ENCODE results near the gene MAMDC2.

MAMDC2 gene

DNA sequence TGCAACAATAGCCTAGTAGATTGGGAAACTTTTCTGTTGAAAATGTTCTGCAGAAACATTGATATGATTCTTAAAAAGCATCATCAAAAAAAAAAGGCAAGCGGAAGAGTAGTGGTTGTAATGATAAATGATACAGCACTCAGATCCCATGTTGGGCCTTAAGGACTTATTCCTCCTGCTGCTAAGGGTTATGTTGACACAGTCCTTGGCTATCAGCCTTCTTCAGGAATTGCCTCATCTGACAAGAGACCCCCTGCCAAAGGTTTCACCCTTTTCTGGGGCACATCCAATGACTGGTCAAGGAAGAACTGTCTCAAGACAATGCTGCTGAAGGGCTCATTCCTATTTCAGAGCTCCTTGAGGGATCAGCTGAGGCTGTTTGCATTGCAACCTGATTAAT is 44.3 kb upstream of the MAMDC2 start:
- no peaks in the 10 kb centered on the region for H3K9me3 ChIP-seq (replicated peaks in 1 of 2; ENCODE audit: control insufficient read depth in 2 of 2, insufficient read depth in 1 of 2, low read depth in 1 of 2, low read length in 2 of 2)
- H3K4me3 ChIP-seq (ENCODE audit: low read length in 2 of 2) = no peak overlapping the region
- no peak overlapping the region for H4K91ac ChIP-seq (ENCODE audit: low read depth, low read length, poor library complexity)
- no peaks in the 10 kb centered on the region for H3K79me1 ChIP-seq (ENCODE audit: low read depth, low read length)
- H2AK5ac ChIP-seq (ENCODE audit: low read depth, low read length) = no peak overlapping the region
- H3K23ac ChIP-seq (ENCODE audit: low read depth, low read length, poor library complexity) = no peak overlapping the region
- peaks cover 0 to 2% of the 10 kb centered on the region in 2 donors for H3K4me1 ChIP-seq (ENCODE audit: control insufficient read depth in 2 of 2, insufficient read depth in 1 of 2, low read depth in 1 of 2, low read length in 2 of 2)
- H2BK12ac ChIP-seq (ENCODE audit: low read length) = no peak overlapping the region
- no peak overlapping the region for H3K4me2 ChIP-seq (ENCODE audit: insufficient read depth, low read length, poor library complexity, severe bottlenecking)
- H3K36me3 ChIP-seq (replicated peaks in 1 of 2; ENCODE audit: control insufficient read depth in 2 of 2, insufficient read depth in 2 of 2, low read length in 2 of 2) = no peaks in the 10 kb centered on the region
- H4K8ac ChIP-seq (ENCODE audit: low read depth, low read length) = no peak overlapping the region
- no peak overlapping the region for H3K4ac ChIP-seq (ENCODE audit: low read length)
- no peaks in the 10 kb centered on the region for H3K27me3 ChIP-seq (ENCODE audit: control insufficient read depth in 3 of 3, insufficient read depth in 3 of 3, low read depth in 1 of 3, low read length in 3 of 3)
- H3K27ac ChIP-seq (replicated peaks; ENCODE audit: low read length) = no peak overlapping the region
- H2BK15ac ChIP-seq (ENCODE audit: low read length) = no peak overlapping the region
- H3K14ac ChIP-seq (ENCODE audit: low read length) = no peak overlapping the region
- H2AFZ ChIP-seq (ENCODE audit: low read length) = no peak overlapping the region
- no peak overlapping the region for H3K9ac ChIP-seq (ENCODE audit: low read depth, low read length, poor library complexity)
- H3K18ac ChIP-seq (ENCODE audit: low read length) = no peak overlapping the region
- no peak overlapping the region for H2BK120ac ChIP-seq (ENCODE audit: low read depth, low read length)
- no CpG with 5 or more reads among the region's 1 CpG for WGBS, 2 donors (ENCODE audit: extremely low coverage in 2 of 2, insufficient read length in 2 of 2, insufficient replicate concordance in 1 of 2)
- no peak for DNase-seq (ENCODE audit: low spot score)
- H2BK5ac ChIP-seq (ENCODE audit: low read length) = no peak overlapping the region

DNA sequence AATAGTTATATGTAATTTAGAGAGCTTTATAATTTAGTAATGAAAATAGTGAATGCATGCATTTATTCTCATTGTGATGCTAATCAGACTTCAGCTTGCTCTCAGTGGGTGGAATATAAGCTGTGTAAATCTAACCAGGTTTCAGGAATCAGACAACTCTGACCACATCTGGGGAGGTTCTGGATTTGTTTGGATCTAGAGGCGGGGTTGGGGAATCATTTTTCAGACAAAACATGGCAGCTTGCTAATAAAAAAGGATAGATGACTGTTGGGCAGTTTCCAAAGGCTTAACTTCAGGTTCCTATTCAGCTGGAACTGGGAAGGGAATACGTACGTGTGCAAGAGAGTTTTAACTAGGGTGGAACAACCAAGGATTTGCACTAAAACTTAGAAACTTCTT is 43.2 kb upstream of the MAMDC2 start:
- WGBS, 2 donors (ENCODE audit: extremely low coverage in 2 of 2, insufficient read length in 2 of 2, insufficient replicate concordance in 1 of 2) = no CpG with 5 or more reads among the region's 3 CpGs

DNA sequence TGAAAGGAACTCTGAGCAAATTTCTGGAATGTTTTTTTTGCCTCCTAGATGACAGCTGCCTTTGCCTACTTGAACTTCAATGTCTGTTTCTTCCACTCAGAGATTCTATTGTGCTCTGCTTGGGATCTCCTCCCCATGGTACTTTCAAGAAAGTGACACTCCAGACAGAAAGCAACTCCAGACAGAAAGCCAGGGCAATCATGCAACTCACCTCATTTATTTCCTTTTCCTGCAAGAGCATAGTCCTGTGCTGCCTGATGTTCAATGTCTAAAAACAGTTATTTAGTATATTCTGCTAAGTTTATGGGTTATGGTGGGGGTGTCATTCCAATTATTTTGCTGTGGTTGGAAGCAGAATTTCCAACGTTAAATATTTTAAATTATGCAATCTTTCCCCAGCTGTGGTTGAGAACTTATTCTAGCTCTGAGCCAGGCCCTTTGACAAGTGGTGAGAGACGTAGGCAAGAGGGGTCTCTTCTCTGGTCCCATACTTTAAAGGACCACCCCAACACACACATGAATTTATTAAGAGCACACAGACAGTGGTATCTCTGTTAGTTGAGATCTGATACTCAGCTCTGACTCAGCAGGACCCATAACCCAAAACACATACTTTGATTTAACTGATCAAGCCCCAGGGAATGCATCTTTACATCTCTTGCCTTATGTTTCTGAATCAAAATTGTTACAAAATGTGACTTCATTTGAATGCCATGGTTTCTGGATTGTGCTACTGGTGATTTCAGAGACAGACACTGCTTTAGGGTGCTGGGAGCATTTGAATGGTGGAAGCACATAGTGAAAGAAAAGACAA is 39.5 kb upstream of the MAMDC2 start:
- H2BK5ac ChIP-seq (ENCODE audit: low read length) = no peak overlapping the region
- no peak overlapping the region for H3K9ac ChIP-seq (ENCODE audit: low read depth, low read length, poor library complexity)
- no peak overlapping the region for H2BK15ac ChIP-seq (ENCODE audit: low read length)
- H3K18ac ChIP-seq (ENCODE audit: low read length) = no peak overlapping the region
- H3K9me3 ChIP-seq (replicated peaks in 1 of 2; ENCODE audit: control insufficient read depth in 2 of 2, insufficient read depth in 1 of 2, low read depth in 1 of 2, low read length in 2 of 2) = no peaks in the 10 kb centered on the region
- no peak overlapping the region for H3K27ac ChIP-seq (replicated peaks; ENCODE audit: low read length)
- no peak overlapping the region for H2BK12ac ChIP-seq (ENCODE audit: low read length)
- no peak overlapping the region for H3K4ac ChIP-seq (ENCODE audit: low read length)
- no CpG with 5 or more reads among the region's 2 CpGs for WGBS, 2 donors (ENCODE audit: extremely low coverage in 2 of 2, insufficient read length in 2 of 2, insufficient replicate concordance in 1 of 2)
- H3K4me3 ChIP-seq (ENCODE audit: low read length in 2 of 2) = no peak overlapping the region
- no peak overlapping the region for H3K4me2 ChIP-seq (ENCODE audit: insufficient read depth, low read length, poor library complexity, severe bottlenecking)
- no peak for DNase-seq (ENCODE audit: low spot score)
- no peak overlapping the region for H4K91ac ChIP-seq (ENCODE audit: low read depth, low read length, poor library complexity)
- H3K14ac ChIP-seq (ENCODE audit: low read length) = no peak overlapping the region
- no peaks in the 10 kb centered on the region for H3K4me1 ChIP-seq (ENCODE audit: control insufficient read depth in 2 of 2, insufficient read depth in 1 of 2, low read depth in 1 of 2, low read length in 2 of 2)
- no peaks in the 10 kb centered on the region for H3K79me1 ChIP-seq (ENCODE audit: low read depth, low read length)
- no peak overlapping the region for H3K23ac ChIP-seq (ENCODE audit: low read depth, low read length, poor library complexity)
- no peak overlapping the region for H2AK5ac ChIP-seq (ENCODE audit: low read depth, low read length)
- no peak overlapping the region for H2BK120ac ChIP-seq (ENCODE audit: low read depth, low read length)
- H3K27me3 ChIP-seq (ENCODE audit: control insufficient read depth in 3 of 3, insufficient read depth in 3 of 3, low read depth in 1 of 3, low read length in 3 of 3) = no peaks in the 10 kb centered on the region
- no peak overlapping the region for H4K8ac ChIP-seq (ENCODE audit: low read depth, low read length)
- no peak overlapping the region for H2AFZ ChIP-seq (ENCODE audit: low read length)
- no peaks in the 10 kb centered on the region for H3K36me3 ChIP-seq (replicated peaks in 1 of 2; ENCODE audit: control insufficient read depth in 2 of 2, insufficient read depth in 2 of 2, low read length in 2 of 2)

More for the DNA sequence above, 43.2 kb upstream of the MAMDC2 start:
- no peaks in the 10 kb centered on the region for H3K9me3 ChIP-seq (replicated peaks in 1 of 2; ENCODE audit: control insufficient read depth in 2 of 2, insufficient read depth in 1 of 2, low read depth in 1 of 2, low read length in 2 of 2)
- H2BK15ac ChIP-seq (ENCODE audit: low read length) = no peak overlapping the region
- H3K9ac ChIP-seq (ENCODE audit: low read depth, low read length, poor library complexity) = no peak overlapping the region
- DNase-seq (ENCODE audit: low spot score) = no peak
- H4K8ac ChIP-seq (ENCODE audit: low read depth, low read length) = no peak overlapping the region
- H3K27ac ChIP-seq (replicated peaks; ENCODE audit: low read length) = no peak overlapping the region
- no peak overlapping the region for H4K91ac ChIP-seq (ENCODE audit: low read depth, low read length, poor library complexity)
- H3K36me3 ChIP-seq (replicated peaks in 1 of 2; ENCODE audit: control insufficient read depth in 2 of 2, insufficient read depth in 2 of 2, low read length in 2 of 2) = no peaks in the 10 kb centered on the region
- H3K4me3 ChIP-seq (ENCODE audit: low read length in 2 of 2) = no peak overlapping the region
- no peak overlapping the region for H2AFZ ChIP-seq (ENCODE audit: low read length)
- no peak overlapping the region for H2BK12ac ChIP-seq (ENCODE audit: low read length)
- no peak overlapping the region for H3K4me2 ChIP-seq (ENCODE audit: insufficient read depth, low read length, poor library complexity, severe bottlenecking)
- peaks cover 0 to 2% of the 10 kb centered on the region in 2 donors for H3K4me1 ChIP-seq (ENCODE audit: control insufficient read depth in 2 of 2, insufficient read depth in 1 of 2, low read depth in 1 of 2, low read length in 2 of 2)
- no peak overlapping the region for H2BK5ac ChIP-seq (ENCODE audit: low read length)
- no peak overlapping the region for H2BK120ac ChIP-seq (ENCODE audit: low read depth, low read length)
- H3K4ac ChIP-seq (ENCODE audit: low read length) = no peak overlapping the region
- H3K14ac ChIP-seq (ENCODE audit: low read length) = no peak overlapping the region
- H2AK5ac ChIP-seq (ENCODE audit: low read depth, low read length) = no peak overlapping the region
- H3K79me1 ChIP-seq (ENCODE audit: low read depth, low read length) = no peaks in the 10 kb centered on the region
- no peak overlapping the region for H3K18ac ChIP-seq (ENCODE audit: low read length)
- no peaks in the 10 kb centered on the region for H3K27me3 ChIP-seq (ENCODE audit: control insufficient read depth in 3 of 3, insufficient read depth in 3 of 3, low read depth in 1 of 3, low read length in 3 of 3)
- H3K23ac ChIP-seq (ENCODE audit: low read depth, low read length, poor library complexity) = no peak overlapping the region

DNA sequence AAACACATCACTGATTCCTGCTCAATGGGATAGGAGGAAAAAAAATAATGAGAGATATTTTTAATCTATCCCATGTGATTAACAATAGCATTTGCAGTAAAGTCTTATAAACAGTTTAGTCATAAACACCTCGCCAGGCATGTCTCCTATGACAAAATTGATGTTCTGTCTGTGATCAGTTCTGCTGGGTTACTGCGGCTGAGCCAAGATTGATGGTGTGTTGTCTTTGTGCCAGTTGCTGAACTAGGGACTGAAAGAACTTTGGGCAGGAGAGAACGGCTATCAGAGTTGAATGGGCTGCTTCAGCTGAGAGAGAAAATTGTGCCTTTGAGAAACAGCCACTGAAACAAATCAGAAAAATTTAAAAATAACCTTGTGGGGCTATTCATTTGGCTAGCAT is 37.3 kb upstream of the MAMDC2 start:
- Histone ChIP-seq H4K91ac (ENCODE audit: low read depth, low read length, poor library complexity) (no peak overlapping the region), H3K9ac (ENCODE audit: low read depth, low read length, poor library complexity) (no peak overlapping the region), H3K36me3 (replicated peaks in 1 of 2; ENCODE audit: control insufficient read depth in 2 of 2, insufficient read depth in 2 of 2, low read length in 2 of 2) (no peaks in the 10 kb centered on the region), H2BK15ac (ENCODE audit: low read length) (no peak overlapping the region), H2BK5ac (ENCODE audit: low read length) (no peak overlapping the region), H3K79me1 (ENCODE audit: low read depth, low read length) (no peaks in the 10 kb centered on the region), H3K4me3 (ENCODE audit: low read length in 2 of 2) (no peak overlapping the region), H4K8ac (ENCODE audit: low read depth, low read length) (no peak overlapping the region), H3K18ac (ENCODE audit: low read length) (no peak overlapping the region), H3K27me3 (ENCODE audit: control insufficient read depth in 3 of 3, insufficient read depth in 3 of 3, low read depth in 1 of 3, low read length in 3 of 3) (no peaks in the 10 kb centered on the region), H2BK120ac (ENCODE audit: low read depth, low read length) (no peak overlapping the region), H3K4me1 (ENCODE audit: control insufficient read depth in 2 of 2, insufficient read depth in 1 of 2, low read depth in 1 of 2, low read length in 2 of 2) (no peaks in the 10 kb centered on the region), H2AK5ac (ENCODE audit: low read depth, low read length) (no peak overlapping the region), H3K27ac (replicated peaks; ENCODE audit: low read length) (no peak overlapping the region), H3K23ac (ENCODE audit: low read depth, low read length, poor library complexity) (no peak overlapping the region), H2BK12ac (ENCODE audit: low read length) (no peak overlapping the region), H3K4me2 (ENCODE audit: insufficient read depth, low read length, poor library complexity, severe bottlenecking) (no peak overlapping the region), H3K9me3 (replicated peaks in 1 of 2; ENCODE audit: control insufficient read depth in 2 of 2, insufficient read depth in 1 of 2, low read depth in 1 of 2, low read length in 2 of 2) (no peaks in the 10 kb centered on the region), H2AFZ (ENCODE audit: low read length) (no peak overlapping the region), H3K4ac (ENCODE audit: low read length) (no peak overlapping the region), H3K14ac (ENCODE audit: low read length) (no peak overlapping the region)
- DNase-seq (ENCODE audit: low spot score) = no peak
- WGBS, 2 donors (ENCODE audit: extremely low coverage in 2 of 2, insufficient read length in 2 of 2, insufficient replicate concordance in 1 of 2) = no CpG with 5 or more reads among the region's 3 CpGs
